HG02943 (cell line): Measurements from ENCODE around the gene CCDC186.

Experiments used
- ATAC-seq: cut with Tn5 transposase; IDR thresholded peaks from one replicate; pipeline ENCODE4 v1.9.1; 2021; ENCODE audit warnings: mild to moderate bottlenecking, low read depth, moderate library complexity; ENCODE audit not compliant: unreplicated experiment

The CCDC186 gene

GRCh38 chr10:114075093-114075492, 98.9 kb downstream of the CCDC186 start:
- ATAC-seq = no peak

- no peak for ATAC-seq
Measured at GRCh38 chr10:114073395-114074186, 100.4 kb downstream of the CCDC186 start.

GRCh38 chr10:114071178-114071577, 102.8 kb downstream of the CCDC186 start:
- no peak for ATAC-seq
